Astrocyte of the spinal cord (primary cell): ENCODE data around the gene LRRC7.
A peak's percentile ranks its signal among the peaks of the same experiment; 100 is the strongest.

Experiments used
- DNase-seq: peaks from one replicate; pipeline ENCODE4 v3.0.0; 2011; ENCODE audit warnings: low read depth, low spot score
- H3K4me3 ChIP-seq: 2 replicates; pipeline ENCODE4 v1.5.1; 2011; ENCODE audit warnings: low read depth, mild to moderate bottlenecking, low read length, moderate library complexity
- in situ Hi-C: cut with HindIII; loops from 2 replicates; pipeline ENCODE4 v1.10.0; 2017; ENCODE audit warnings: low sequenced_read_pairs
- TF ChIP-seq, protein P1 (sequence below): IDR thresholded peaks from 2 replicates; pipeline ENCODE4 v1.5.1; 2012; ENCODE audit warnings: low read depth, mild to moderate bottlenecking, low read length, inconsistent platforms

LRRC7 gene

DNA sequence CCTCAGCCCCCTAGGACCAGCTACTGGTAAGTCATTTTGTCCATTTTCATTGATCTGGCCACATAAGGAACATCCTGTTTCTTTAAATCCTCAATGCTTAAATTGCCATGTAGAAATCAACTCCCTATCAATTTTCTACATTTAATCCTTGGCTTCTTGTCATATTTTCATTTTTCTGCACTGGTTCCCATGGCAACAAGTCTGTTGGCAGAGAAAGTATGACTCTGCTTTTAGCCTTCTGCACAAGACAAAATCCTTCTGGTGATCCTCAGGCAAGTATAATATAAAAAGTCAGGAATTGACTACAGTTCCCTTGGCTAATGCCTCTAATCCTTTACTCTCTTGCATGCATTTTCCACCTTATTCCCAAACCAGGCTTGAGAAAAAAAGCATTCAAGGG lies 572.6 kb downstream of the LRRC7 start:
- in situ Hi-C loops, result no loop called here
- no peak overlapping the region for H3K4me3 ChIP-seq
- TF ChIP-seq, protein P1, sequence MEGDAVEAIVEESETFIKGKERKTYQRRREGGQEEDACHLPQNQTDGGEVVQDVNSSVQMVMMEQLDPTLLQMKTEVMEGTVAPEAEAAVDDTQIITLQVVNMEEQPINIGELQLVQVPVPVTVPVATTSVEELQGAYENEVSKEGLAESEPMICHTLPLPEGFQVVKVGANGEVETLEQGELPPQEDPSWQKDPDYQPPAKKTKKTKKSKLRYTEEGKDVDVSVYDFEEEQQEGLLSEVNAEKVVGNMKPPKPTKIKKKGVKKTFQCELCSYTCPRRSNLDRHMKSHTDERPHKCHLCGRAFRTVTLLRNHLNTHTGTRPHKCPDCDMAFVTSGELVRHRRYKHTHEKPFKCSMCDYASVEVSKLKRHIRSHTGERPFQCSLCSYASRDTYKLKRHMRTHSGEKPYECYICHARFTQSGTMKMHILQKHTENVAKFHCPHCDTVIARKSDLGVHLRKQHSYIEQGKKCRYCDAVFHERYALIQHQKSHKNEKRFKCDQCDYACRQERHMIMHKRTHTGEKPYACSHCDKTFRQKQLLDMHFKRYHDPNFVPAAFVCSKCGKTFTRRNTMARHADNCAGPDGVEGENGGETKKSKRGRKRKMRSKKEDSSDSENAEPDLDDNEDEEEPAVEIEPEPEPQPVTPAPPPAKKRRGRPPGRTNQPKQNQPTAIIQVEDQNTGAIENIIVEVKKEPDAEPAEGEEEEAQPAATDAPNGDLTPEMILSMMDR, result no peak
- peak; percentile 44 for DNase-seq

GRCh38 chr1:70140894-70141293 lies 573.2 kb downstream of the LRRC7 start:
- in situ Hi-C loops, result no loop called here
- DNase-seq, result no peak
- no peak overlapping the region for H3K4me3 ChIP-seq
- TF ChIP-seq, protein P1, result no peak

DNA sequence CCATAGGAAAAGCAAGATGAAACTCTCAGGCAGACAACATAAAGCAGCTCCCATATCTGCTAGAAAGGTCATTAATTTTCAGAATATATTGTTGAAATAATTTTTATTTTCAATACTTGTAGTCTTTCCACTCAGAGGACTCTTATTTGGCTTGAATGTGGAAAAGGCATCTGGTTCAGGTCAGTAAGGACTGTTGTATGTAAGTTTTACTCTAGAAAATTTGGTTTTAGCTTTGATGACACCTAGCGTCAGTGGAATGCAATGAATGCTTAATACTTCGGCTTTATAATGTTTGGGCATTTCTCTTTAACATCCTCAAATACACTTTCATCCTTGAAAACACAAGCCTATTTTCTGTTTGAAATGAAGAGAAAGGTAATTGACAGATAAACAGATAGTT lies 574.4 kb downstream of the LRRC7 start:
- no peak overlapping the region for H3K4me3 ChIP-seq
- in situ Hi-C loops, result no loop called here
- TF ChIP-seq, protein P1, result peak; percentile 25
- peak; percentile 24 for DNase-seq

DNA sequence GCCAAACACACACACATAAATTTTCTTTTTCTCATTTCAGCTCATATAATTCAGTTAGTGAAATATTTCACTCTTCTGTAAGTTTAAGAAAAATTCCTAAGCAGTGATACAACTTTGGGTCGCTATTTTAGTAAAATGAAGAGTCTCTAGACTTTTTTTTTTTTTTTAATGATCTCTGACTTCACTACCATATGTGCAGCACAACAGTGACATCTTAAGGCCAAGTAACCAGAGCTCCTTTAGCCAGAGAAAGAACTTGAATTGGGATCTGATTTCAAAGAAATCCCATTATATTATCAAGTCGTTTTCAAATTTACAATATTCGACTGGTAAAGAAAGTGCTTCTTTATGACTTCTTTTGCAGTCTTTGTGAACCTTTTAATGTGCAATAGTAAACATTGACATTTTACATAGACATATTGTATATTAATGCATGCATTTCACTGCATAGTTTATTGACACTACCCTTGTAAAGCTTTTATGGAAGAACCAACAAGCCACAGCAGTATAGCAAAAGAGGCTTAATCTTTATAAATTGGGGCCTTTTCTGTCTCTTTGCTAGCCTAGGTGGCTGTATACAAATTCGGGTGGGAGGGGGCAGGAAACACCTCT lies 575.4 kb downstream of the LRRC7 start:
- no peak overlapping the region for H3K4me3 ChIP-seq
- DNase-seq, result peak; percentile 54
- TF ChIP-seq, protein P1, result peak; percentile 45
- in situ Hi-C loops, result no loop called here

- DNase-seq, result peak; percentile 25
- in situ Hi-C loops, result no loop called here
- H3K4me3 ChIP-seq, result no peak overlapping the region
- TF ChIP-seq, protein P1, result no peak
Measured at GRCh38 chr1:70146488-70146887, 578.8 kb downstream of the LRRC7 start.

GRCh38 chr1:70150444-70150843 lies 582.7 kb downstream of the LRRC7 start:
- in situ Hi-C loops, result no loop called here
- TF ChIP-seq, protein P1, result no peak
- H3K4me3 ChIP-seq, result no peak overlapping the region
- DNase-seq, result no peak
